Measurements from ENCODE around the gene SLFN12L.

DNA sequence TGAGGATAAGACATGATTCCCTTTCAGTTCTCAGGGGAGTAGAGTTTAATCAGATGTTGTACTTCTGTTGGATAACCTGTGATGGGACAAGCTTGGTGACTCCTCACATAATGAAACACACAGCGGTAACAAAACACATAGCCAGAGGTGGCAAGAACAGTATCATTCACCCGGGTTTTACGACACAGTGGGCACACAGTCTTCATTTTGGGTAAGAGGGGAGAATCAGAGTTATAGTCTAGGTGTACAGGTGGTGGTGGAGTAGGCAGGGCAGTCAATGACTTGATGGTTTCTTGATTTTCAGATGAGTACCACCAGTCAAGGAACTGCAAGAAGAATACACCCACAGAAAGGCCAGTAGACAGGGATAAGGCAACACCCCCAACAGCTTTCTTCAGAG lies 38.3 kb upstream of the SLFN12L start:
- TF ChIP-seq CTCF (IDR thresholded peaks at IDR 0.05) (no peak), POLR2A (IDR thresholded peaks at IDR 0.05; ENCODE audit: low read depth) (no peak)
